GM23248 (cell line): Measurements from ENCODE around the gene UTS2R.

Experiments used
- EZH2 ChIP-seq: fragments of 200-600 bp; sonication (generic); IDR thresholded peaks from 2 replicates; pipeline ENCODE4 v1.6.1; 2018; ENCODE audit warnings: antibody characterized with exemption, mild to moderate bottlenecking; ENCODE audit not compliant: insufficient read depth, poor library complexity, severe bottlenecking
- EZH2phosphoT487 ChIP-seq: fragments of 200-600 bp; sonication (generic); IDR thresholded peaks from 2 replicates; pipeline ENCODE4 v1.6.1; 2018; ENCODE audit warnings: antibody characterized with exemption, moderate library complexity, mild to moderate bottlenecking, low read depth; ENCODE audit not compliant: insufficient read depth

DNA sequence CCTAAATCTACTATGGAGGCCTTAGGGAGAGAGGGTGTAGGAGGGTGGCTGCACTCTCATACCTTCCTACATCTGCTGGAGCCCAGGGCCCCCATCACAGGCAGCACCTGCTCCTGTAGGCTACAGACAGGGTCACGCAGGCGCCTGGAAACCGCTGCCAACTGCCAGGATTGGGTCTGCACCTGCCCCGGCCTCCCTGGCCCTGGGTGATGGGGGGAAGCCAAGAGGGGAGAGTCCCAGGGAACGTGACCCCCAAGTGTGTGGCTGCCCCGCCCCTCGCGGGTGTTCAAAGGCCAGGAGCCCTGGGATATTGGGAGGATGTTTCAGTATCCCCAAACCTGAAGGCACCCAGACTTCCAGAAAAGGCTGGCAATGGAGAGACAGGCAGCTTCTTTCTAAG, 18.1 kb upstream of the UTS2R start:
- TF ChIP-seq EZH2 (no peak), EZH2phosphoT487 (no peak)
